ENCODE data around the gene SYT8.
"Not testable (repeated sequence)": the region's sequence is repeated elsewhere in the genome, so short reads cannot be mapped to it uniquely, and the experiment has no call there.

SYT8 gene

GRCh38 chr11:1875851-1876301 lies 41.1 kb downstream of the SYT8 start:
- not testable (repeated sequence) for DNase-seq

GRCh38 chr11:1876361-1877063 lies 41.7 kb downstream of the SYT8 start:
- no peak for DNase-seq

GRCh38 chr11:1877211-1878136 lies 42.7 kb downstream of the SYT8 start:
- DNase-seq, result no peak

- DNase-seq, result no peak
These were observed 43.6 kb downstream of the SYT8 start for GRCh38 chr11:1878137-1879031.

- DNase-seq, result no peak
These were observed 44.7 kb downstream of the SYT8 start for GRCh38 chr11:1879342-1879940.

- DNase-seq, result no peak
These were observed 45.3 kb downstream of the SYT8 start for GRCh38 chr11:1879941-1880720.

GRCh38 chr11:1880746-1881441 lies 46.1 kb downstream of the SYT8 start:
- no peak for DNase-seq

- DNase-seq, result no peak
These were observed 46.9 kb downstream of the SYT8 start for GRCh38 chr11:1881442-1882264.

GRCh38 chr11:1882265-1883238 lies 47.8 kb downstream of the SYT8 start:
- no peak for DNase-seq

- no peak for DNase-seq
These were observed 48.8 kb downstream of the SYT8 start for GRCh38 chr11:1883346-1884302.

GRCh38 chr11:1884303-1884700 lies 49.5 kb downstream of the SYT8 start:
- DNase-seq, result no peak

- not testable (repeated sequence) for DNase-seq
These were observed 51.8 kb downstream of the SYT8 start for GRCh38 chr11:1886551-1886950.
